Gastroesophageal sphincter (tissue), 4 donors: Measurements from ENCODE around the gene DNAJC6. TPM values are rescaled to one million over a fixed set of nuclear protein-coding genes. Genes with fewer than 3 reads are reported as not detected.

ENCODE experiments used
- ATAC-seq: fragments of 150-250 bp; one replicate; pipeline ENCODE4 v1.9.1; 2016; ENCODE audit warnings: mild to moderate bottlenecking, moderate library complexity
- H3K27ac ChIP-seq, 4 donors: fragments of 200-600 bp; sonication (generic) in 3 of 4; 1 replicate in 3 of 4; 2 replicates in 1 of 4; pipeline ENCODE4 v1.5.1; 2016 to 2019
- H3K27me3 ChIP-seq: fragments of 200-600 bp; sonication (generic); one replicate; pipeline ENCODE4 v1.5.1; 2019
- H3K36me3 ChIP-seq, 2 donors: fragments of 200-600 bp; sonication (generic); one replicate each; pipeline ENCODE4 v1.5.1; 2019; ENCODE audit warnings: control low read depth in 1 of 2
- H3K4me1 ChIP-seq, 3 donors: fragments of 200-600 bp; sonication (generic); 1 replicate in 2 of 3; 2 replicates in 1 of 3; pipeline ENCODE4 v1.5.1; 2016 to 2019; ENCODE audit warnings: control low read depth in 2 of 3
- H3K4me3 ChIP-seq, 2 donors: fragments of 200-600 bp; sonication (generic); one replicate each; pipeline ENCODE4 v1.5.1; 2019; ENCODE audit warnings: mild to moderate bottlenecking in 1 of 2, moderate library complexity in 1 of 2
- H3K9me3 ChIP-seq, 3 donors: fragments of 200-600 bp; sonication (generic); one replicate each; pipeline ENCODE4 v1.5.1; 2017 to 2019; ENCODE audit warnings: control low read depth in 2 of 3
- EP300 ChIP-seq: sonication (generic); formaldehyde crosslinking; IDR thresholded peaks from one replicate; pipeline ENCODE4 v1.6.1; 2017; ENCODE audit warnings: antibody characterized with exemption, mild to moderate bottlenecking
- POLR2A ChIP-seq, 2 donors: fragments of 450-650 bp; IDR thresholded peaks; one replicate each; pipeline ENCODE4 v1.6.1; 2017; ENCODE audit warnings: antibody characterized with exemption in 2 of 2, mild to moderate bottlenecking in 2 of 2, moderate library complexity in 1 of 2
- POLR2AphosphoS5 ChIP-seq: sonication (generic); formaldehyde crosslinking; IDR thresholded peaks from one replicate; pipeline ENCODE4 v1.6.1; 2017; ENCODE audit warnings: antibody characterized with exemption
- WGBS, 2 donors: methylation state at CpG; one replicate each; pipeline ENCODE4 v1.1.5; 2018; ENCODE audit warnings: low coverage in 1 of 2; 5-methylcytosine and 5-hydroxymethylcytosine counted together
- total RNA-seq, 4 donors: library from RNA; depleted of rRNA; stranded (reverse); fragments of >200 nt; gene quantifications; one replicate each; pipeline ENCODE4 v1.1.0, GENCODE V29; 2016
- TF ChIP-seq, protein P1 (sequence below), 4 experiments: fragments of 200-600 bp in 2 of 4; fragments of 450-650 bp in 2 of 4; sonication (generic) in 1 of 4; IDR thresholded peaks; one replicate each; pipeline ENCODE4 v1.5.1; 2017 to 2019; ENCODE audit warnings: antibody characterized with exemption in 4 of 4, mild to moderate bottlenecking in 2 of 4, moderate library complexity in 2 of 4

Gene DNAJC6
- total RNA-seq, 4 donors from 2014 or later: 2.0 to 5.3 (median 3.2) TPM

DNA sequence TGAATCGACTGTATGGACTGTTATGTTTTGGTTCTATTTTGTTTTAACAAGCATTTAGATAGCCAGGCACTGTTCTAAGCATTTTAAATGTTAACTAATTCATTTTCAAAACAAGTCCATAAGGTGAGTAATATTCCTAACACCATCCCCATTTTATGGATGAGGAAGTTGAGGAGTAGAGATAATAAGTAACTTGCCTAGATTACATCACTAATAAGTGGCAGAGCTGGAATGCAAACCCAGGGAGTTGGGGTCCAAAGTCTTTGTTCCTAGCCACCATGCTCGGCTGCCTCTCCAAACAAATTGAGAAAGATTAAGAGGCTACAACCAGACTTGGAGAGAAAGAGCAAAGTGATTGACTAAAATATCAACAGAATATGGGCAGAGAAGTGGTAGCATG, 98.5 kb downstream of the DNAJC6 start:
- H3K4me3 ChIP-seq: no peak overlapping the region
- ATAC-seq: no peak

DNA sequence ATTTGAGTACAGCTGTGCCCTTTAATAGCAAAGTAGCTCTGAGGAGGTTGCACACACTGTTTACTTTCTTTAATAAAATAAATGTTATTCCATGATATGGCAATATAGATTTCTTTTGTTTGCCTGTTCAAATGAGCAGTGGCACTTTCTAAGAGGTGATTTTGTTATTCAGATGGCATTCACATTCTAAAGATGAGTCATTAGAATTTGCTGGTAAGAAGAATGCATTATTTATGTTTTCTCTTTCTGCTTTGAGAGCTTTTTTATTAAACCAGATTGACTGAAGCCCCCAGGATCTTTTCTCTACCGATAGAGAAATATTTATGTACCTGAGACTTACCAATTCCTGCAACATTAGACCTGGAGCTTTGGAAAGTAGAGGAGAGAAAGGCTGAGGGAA, 100.0 kb downstream of the DNAJC6 start:
- no peak for ATAC-seq
- TF ChIP-seq, protein P1, sequence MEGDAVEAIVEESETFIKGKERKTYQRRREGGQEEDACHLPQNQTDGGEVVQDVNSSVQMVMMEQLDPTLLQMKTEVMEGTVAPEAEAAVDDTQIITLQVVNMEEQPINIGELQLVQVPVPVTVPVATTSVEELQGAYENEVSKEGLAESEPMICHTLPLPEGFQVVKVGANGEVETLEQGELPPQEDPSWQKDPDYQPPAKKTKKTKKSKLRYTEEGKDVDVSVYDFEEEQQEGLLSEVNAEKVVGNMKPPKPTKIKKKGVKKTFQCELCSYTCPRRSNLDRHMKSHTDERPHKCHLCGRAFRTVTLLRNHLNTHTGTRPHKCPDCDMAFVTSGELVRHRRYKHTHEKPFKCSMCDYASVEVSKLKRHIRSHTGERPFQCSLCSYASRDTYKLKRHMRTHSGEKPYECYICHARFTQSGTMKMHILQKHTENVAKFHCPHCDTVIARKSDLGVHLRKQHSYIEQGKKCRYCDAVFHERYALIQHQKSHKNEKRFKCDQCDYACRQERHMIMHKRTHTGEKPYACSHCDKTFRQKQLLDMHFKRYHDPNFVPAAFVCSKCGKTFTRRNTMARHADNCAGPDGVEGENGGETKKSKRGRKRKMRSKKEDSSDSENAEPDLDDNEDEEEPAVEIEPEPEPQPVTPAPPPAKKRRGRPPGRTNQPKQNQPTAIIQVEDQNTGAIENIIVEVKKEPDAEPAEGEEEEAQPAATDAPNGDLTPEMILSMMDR (IDR thresholded peaks at IDR 0.05): no peak
- no peak for TF ChIP-seq POLR2AphosphoS5
- TF ChIP-seq POLR2A (IDR thresholded peaks at IDR 0.05): no peak
- no peak for TF ChIP-seq EP300
- no peaks in the 10 kb centered on the region for H3K27me3 ChIP-seq

More for the DNA sequence above, 98.5 kb downstream of the DNAJC6 start:
- no peaks in the 10 kb centered on the region for H3K27me3 ChIP-seq
- no peak overlapping the region for H3K27ac ChIP-seq
- TF ChIP-seq POLR2AphosphoS5: no peak
- TF ChIP-seq EP300: no peak
- no peak for TF ChIP-seq POLR2A (IDR thresholded peaks at IDR 0.05)
- TF ChIP-seq, protein P1 (IDR thresholded peaks at IDR 0.05): no peak
- H3K36me3 ChIP-seq: peaks cover 0 to 3% of the 10 kb centered on the region in 2 donors
- 49 to 85% methylated on average over 2 of the region's 2 CpGs for WGBS, 2 donors
- H3K4me1 ChIP-seq: no peaks in the 10 kb centered on the region
- H3K9me3 ChIP-seq: no peaks in the 10 kb centered on the region

GRCh38 chr1:65409816-65410326, 100.5 kb downstream of the DNAJC6 start:
- no peaks in the 10 kb centered on the region for H3K27me3 ChIP-seq
- H3K4me1 ChIP-seq: no peaks in the 10 kb centered on the region
- H3K36me3 ChIP-seq: peaks cover 0 to 3% of the 10 kb centered on the region in 2 donors
- 84 to 85% methylated on average over 4 of the region's 4 CpGs for WGBS, 2 donors
- H3K4me3 ChIP-seq: no peak overlapping the region
- no peak for ATAC-seq
- H3K27ac ChIP-seq: no peak overlapping the region
- no peaks in the 10 kb centered on the region for H3K9me3 ChIP-seq
- TF ChIP-seq EP300 (no peak), POLR2A (IDR thresholded peaks at IDR 0.05) (no peak), POLR2AphosphoS5 (no peak)
- TF ChIP-seq, protein P1 (IDR thresholded peaks at IDR 0.05): no peak

More for the DNA sequence above, 100.0 kb downstream of the DNAJC6 start:
- no peak overlapping the region for H3K4me3 ChIP-seq
- H3K36me3 ChIP-seq: peaks cover 0 to 3% of the 10 kb centered on the region in 2 donors
- 36 to 70% methylated on average over 1 of the region's 1 CpG for WGBS, 2 donors
- no peaks in the 10 kb centered on the region for H3K4me1 ChIP-seq
- H3K27ac ChIP-seq: no peak overlapping the region
- no peaks in the 10 kb centered on the region for H3K9me3 ChIP-seq

- no peaks in the 10 kb centered on the region for H3K9me3 ChIP-seq
- no peaks in the 10 kb centered on the region for H3K36me3 ChIP-seq
- no peak overlapping the region for H3K27ac ChIP-seq
- H3K4me1 ChIP-seq: no peaks in the 10 kb centered on the region
- TF ChIP-seq, protein P1 (IDR thresholded peaks at IDR 0.05): no peak
- TF ChIP-seq POLR2A (IDR thresholded peaks at IDR 0.05): no peak
- no peak for TF ChIP-seq POLR2AphosphoS5
- TF ChIP-seq EP300: no peak
- no peaks in the 10 kb centered on the region for H3K27me3 ChIP-seq
- no peak overlapping the region for H3K4me3 ChIP-seq
- WGBS, 2 donors: 79 to 88% methylated on average over 4 of the region's 4 CpGs
- ATAC-seq: no peak
These were observed 103.1 kb downstream of the DNAJC6 start for GRCh38 chr1:65412256-65412983.

GRCh38 chr1:65412984-65413375, 103.6 kb downstream of the DNAJC6 start:
- no peak overlapping the region for H3K4me3 ChIP-seq
- 84 to 94% methylated on average over 3 of the region's 3 CpGs for WGBS, 2 donors
- H3K27me3 ChIP-seq: no peaks in the 10 kb centered on the region
- no peak for TF ChIP-seq EP300
- no peak for TF ChIP-seq POLR2A (IDR thresholded peaks at IDR 0.05)
- TF ChIP-seq, protein P1 (IDR thresholded peaks at IDR 0.05): no peak
- no peak for TF ChIP-seq POLR2AphosphoS5
- no peaks in the 10 kb centered on the region for H3K36me3 ChIP-seq
- no peaks in the 10 kb centered on the region for H3K4me1 ChIP-seq
- no peak overlapping the region for H3K27ac ChIP-seq
- H3K9me3 ChIP-seq: no peaks in the 10 kb centered on the region
- no peak for ATAC-seq
